Stimulated activated CD4-positive, alpha-beta T cell treated with anti-CD3 and anti-CD28 coated beads, Interleukin-1b, Interleukin-23, amount 100 ng/mL, for 24 hours (primary cell): ENCODE results near the gene PPP2R5C.
"Not testable (repeated sequence)": the region's sequence is repeated elsewhere in the genome, so short reads cannot be mapped to it uniquely, and the experiment has no call there.

Experiments
- DNase-seq, 4 experiments: peaks; one replicate each; pipeline ENCODE4 v3.0.0-alpha.2; 2020; ENCODE audit warnings: low read depth in 4 of 4, low spot score in 1 of 4

PPP2R5C gene

GRCh38 chr14:101963656-101964296 is 202.3 kb downstream of the PPP2R5C start:
- no peak for DNase-seq

- peak; percentile 69 to 87 (median 76) for DNase-seq
Measured at GRCh38 chr14:101964297-101965180, 203.0 kb downstream of the PPP2R5C start, which contains the start of gene DYNC1H1. Gene DYNC1H1, plus strand, starts transcription at chr14:101964573. Its CDS starts 119 bp downstream, at chr14:101964692.

GRCh38 chr14:101965181-101965544 is 203.7 kb downstream of the PPP2R5C start:
- peak in 2 of 4 experiments; percentile 36 for DNase-seq

- no peak for DNase-seq
Measured at GRCh38 chr14:101965770-101966722, 204.5 kb downstream of the PPP2R5C start.

GRCh38 chr14:101966742-101967141 is 205.2 kb downstream of the PPP2R5C start:
- DNase-seq: no peak

- no peak for DNase-seq
Measured at GRCh38 chr14:101968186-101968585, 206.7 kb downstream of the PPP2R5C start.

GRCh38 chr14:101969481-101969880 is 208.0 kb downstream of the PPP2R5C start:
- DNase-seq: no peak

- no peak for DNase-seq
Measured at GRCh38 chr14:101970830-101971400, 209.4 kb downstream of the PPP2R5C start.

- not testable (repeated sequence) for DNase-seq
Measured at GRCh38 chr14:101971458-101971857, 209.9 kb downstream of the PPP2R5C start.

GRCh38 chr14:101972126-101972866 is 210.8 kb downstream of the PPP2R5C start:
- no peak for DNase-seq

GRCh38 chr14:101973356-101973755 is 211.8 kb downstream of the PPP2R5C start:
- no peak for DNase-seq

GRCh38 chr14:101975231-101975630 is 213.7 kb downstream of the PPP2R5C start:
- no peak for DNase-seq
